Muscle of back (tissue), 11 donors: ENCODE results near the gene DPF3. TPM values are rescaled to one million over a fixed set of nuclear protein-coding genes. Genes with fewer than 3 reads are reported as not detected.

ENCODE experiments used
- DNase-seq, 3 donors: peaks; one replicate each; pipeline versions ENCODE4 v3.0.0 to v3.0.0-alpha.2; 2013
- polyA plus RNA-seq, 10 donors: library from polyadenylated mRNA; unstranded; fragments of 120-200 nt; gene quantifications; one replicate each; pipeline ENCODE4 v1.2.1, GENCODE V29; 2013; ENCODE audit not compliant: insufficient read length in 10 of 10

Gene DPF3
- polyA plus RNA-seq, 10 donors = 1.2 to 8.8 (median 3.2) TPM

- peak in 1 of 3 donors; percentile 22 for DNase-seq
Observed at GRCh38 chr14:72600551-72601330, 293.2 kb downstream of the DPF3 start.

GRCh38 chr14:72599579-72600470 is 294.1 kb downstream of the DPF3 start:
- peak in 1 of 3 donors; percentile 34 for DNase-seq

- no peak for DNase-seq
Observed at GRCh38 chr14:72598306-72598705, 295.6 kb downstream of the DPF3 start.

GRCh38 chr14:72597252-72598233 is 296.4 kb downstream of the DPF3 start:
- no peak for DNase-seq

- DNase-seq = no peak
Observed at GRCh38 chr14:72595152-72595862, 298.6 kb downstream of the DPF3 start.

- no peak for DNase-seq
Observed at GRCh38 chr14:72594099-72594901, 299.6 kb downstream of the DPF3 start.

GRCh38 chr14:72591391-72591790 is 302.5 kb downstream of the DPF3 start:
- no peak for DNase-seq

- DNase-seq = no peak
Observed at GRCh38 chr14:72590577-72590976, 303.3 kb downstream of the DPF3 start.

GRCh38 chr14:72589652-72590051 is 304.2 kb downstream of the DPF3 start:
- no peak for DNase-seq

- no peak for DNase-seq
Observed at GRCh38 chr14:72588521-72588920, 305.4 kb downstream of the DPF3 start.

- no peak for DNase-seq
Observed at GRCh38 chr14:72583316-72584272, 310.3 kb downstream of the DPF3 start.

GRCh38 chr14:72582582-72582981 is 311.3 kb downstream of the DPF3 start:
- no peak for DNase-seq

- no peak for DNase-seq
Observed at GRCh38 chr14:72578514-72578913, 315.4 kb downstream of the DPF3 start.

GRCh38 chr14:72577521-72577920 is 316.4 kb downstream of the DPF3 start:
- DNase-seq = no peak

GRCh38 chr14:72576258-72576657 is 317.6 kb downstream of the DPF3 start:
- no peak for DNase-seq

GRCh38 chr14:72574715-72575114 is 319.2 kb downstream of the DPF3 start:
- no peak for DNase-seq

- DNase-seq = peak in 1 of 3 donors; percentile 14
Observed at GRCh38 chr14:72573725-72574417, 320.0 kb downstream of the DPF3 start.
